ELF-1 (cell line): ENCODE measurements around the gene NPAS3.
A peak's percentile ranks its signal among the peaks of the same experiment; 100 is the strongest.

Source experiments
- DNase-seq: peaks from one replicate; pipeline ENCODE4 v3.0.0-alpha.2; 2016; ENCODE audit warnings: low read depth, low spot score

The NPAS3 gene

DNA sequence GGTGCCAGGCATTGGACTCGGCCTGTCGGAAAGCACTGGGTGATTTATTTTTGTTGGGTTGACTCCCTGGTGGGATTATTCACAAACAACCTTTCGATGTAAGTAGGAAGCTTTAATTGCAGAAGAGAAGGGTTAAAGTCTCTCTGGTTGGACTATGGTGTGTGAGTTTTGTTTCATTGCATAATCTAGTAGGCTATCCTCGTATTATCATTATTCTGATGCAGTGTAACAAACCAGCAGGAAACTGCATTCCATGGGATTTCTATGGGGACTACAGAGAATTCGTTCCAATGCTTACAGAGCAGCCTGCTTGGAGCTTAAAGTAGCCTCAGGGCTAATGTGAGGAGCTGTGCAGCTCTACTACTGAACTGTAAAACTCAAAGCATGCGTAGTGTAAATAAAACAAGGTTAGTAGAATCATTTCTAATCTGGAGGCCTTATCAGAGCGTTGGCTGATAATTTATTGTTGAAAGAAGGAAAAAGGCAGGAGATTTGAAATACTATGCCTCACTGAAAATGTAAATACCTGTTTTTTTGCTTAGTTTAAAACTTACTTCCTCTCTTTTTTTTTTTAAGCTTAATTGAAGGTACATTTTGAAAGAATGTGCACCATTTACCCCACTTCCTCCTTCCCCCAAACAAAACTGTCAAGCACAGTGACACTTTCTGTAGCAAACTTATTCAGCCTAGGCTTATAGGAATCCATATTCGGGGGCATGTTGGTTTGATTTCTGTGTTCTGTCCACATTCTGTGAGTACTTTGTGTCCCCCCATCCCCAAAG lies 226.7 kb downstream of the NPAS3 start:
- peak; percentile 36 for DNase-seq

DNA sequence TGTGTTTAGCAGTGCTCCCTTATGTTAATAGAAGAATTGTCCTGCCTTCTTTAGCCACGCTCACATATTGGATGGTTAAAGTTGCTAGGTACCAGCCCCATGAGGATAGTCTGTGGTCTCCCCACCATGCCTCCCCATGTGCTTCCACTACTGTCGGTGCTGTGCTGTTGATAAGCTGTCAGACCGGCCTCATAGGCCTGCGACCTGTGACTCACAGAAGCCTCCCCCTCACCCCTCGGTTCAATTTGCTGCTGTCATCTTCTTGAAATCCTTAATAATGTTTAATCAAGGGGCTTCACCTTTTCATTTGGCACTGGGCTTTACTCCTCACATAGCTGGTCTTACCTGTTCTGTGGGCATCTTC lies 227.2 kb downstream of the NPAS3 start:
- DNase-seq: no peak

- DNase-seq: no peak
Measured at GRCh38 chr14:33175951-33176350, 237.3 kb downstream of the NPAS3 start.

- DNase-seq: no peak
Measured at GRCh38 chr14:33184587-33184986, 245.9 kb downstream of the NPAS3 start.

GRCh38 chr14:33186656-33187055 lies 248.0 kb downstream of the NPAS3 start:
- DNase-seq: no peak

GRCh38 chr14:33188880-33189279 lies 250.2 kb downstream of the NPAS3 start:
- DNase-seq: no peak

GRCh38 chr14:33191855-33192254 lies 253.2 kb downstream of the NPAS3 start:
- no peak for DNase-seq

DNA sequence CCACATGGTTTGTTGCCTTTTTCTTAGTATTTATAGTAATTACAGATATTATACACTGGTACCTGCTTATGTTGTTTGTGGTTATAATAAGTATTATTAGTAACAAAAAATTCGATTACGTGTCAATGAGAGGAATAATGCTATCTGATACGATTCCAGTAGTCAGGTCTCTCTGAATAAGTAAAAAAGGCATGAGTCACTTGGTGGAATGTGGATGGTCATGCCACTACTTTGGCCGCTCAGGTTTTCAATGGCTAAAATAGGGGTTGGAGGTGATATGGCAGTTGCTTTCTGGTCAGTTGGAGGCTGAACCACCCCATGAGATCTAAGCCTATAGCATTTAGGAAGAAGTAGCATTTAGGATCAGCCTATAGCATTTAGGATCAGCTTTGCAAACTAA lies 255.9 kb downstream of the NPAS3 start:
- no peak for DNase-seq

DNA sequence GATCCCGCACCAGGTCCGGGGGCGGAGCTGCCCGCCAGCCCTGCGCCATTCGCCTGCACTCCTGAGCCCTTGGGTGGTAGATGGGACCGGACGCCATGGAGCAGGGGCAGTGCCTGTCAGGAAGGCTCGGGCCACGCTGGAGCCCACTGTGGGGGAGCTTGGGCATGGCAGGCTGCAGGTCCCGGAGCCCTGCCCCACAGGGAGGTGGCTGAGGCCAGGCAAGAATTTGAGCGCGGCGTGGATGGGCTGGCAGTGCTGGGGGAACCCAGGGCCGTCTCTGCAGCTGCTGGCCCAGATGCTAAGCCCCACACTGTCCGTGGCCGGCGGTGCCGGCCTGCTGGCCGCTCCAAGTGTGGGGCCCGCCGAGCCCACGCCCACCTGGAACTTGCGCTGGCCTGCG lies 260.0 kb downstream of the NPAS3 start:
- no peak for DNase-seq

DNA sequence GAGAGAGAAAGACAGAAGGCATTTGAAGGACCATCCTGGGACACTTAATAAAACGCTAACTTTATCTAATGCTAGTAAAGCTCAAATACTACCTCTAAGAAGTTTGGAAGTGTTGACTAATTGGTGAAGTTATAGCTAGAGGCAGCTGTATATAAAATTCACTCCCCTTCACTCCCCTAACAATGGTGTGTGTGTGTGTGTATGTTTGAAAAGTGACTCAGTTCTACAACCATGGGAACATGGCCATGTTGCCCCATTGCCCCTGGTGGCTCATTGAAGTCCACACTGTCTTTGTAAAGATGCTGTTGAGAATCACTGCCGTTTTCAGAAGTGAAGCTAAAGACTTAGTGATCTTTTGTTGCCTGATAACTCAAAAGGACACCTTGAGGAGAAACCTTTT lies 262.4 kb downstream of the NPAS3 start:
- no peak for DNase-seq

- DNase-seq: no peak
Measured at GRCh38 chr14:33206981-33207380, 268.3 kb downstream of the NPAS3 start.

DNA sequence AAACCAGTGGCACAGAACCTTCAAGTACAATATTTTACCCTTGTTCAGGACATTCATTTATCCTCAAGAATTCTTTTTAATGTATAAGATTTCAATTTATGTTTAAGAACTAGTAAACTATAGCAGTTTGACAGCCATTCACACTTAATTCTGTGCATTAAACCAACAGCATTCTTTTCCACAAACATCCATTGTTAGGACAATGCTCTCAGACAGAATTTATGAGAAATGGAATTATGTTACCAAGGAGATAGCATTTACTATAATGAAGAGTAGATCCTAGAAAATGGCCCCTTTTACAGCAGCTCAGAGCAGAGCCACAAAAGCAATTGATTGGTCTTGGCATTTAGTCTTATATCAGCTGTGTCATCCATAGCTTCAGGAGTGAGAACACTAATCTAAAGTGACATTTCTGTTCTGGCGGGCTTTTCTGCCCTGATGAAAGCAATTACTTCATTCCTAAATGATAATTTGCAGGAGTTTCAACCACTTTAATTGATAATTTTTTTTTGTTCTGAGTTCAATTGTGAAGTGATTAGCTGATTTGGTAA lies 268.9 kb downstream of the NPAS3 start:
- no peak for DNase-seq

GRCh38 chr14:33210311-33210710 lies 271.6 kb downstream of the NPAS3 start:
- DNase-seq: no peak

GRCh38 chr14:33218026-33218425 lies 279.3 kb downstream of the NPAS3 start:
- DNase-seq: no peak

GRCh38 chr14:33219957-33220356 lies 281.3 kb downstream of the NPAS3 start:
- DNase-seq: no peak

GRCh38 chr14:33229269-33229929 lies 290.7 kb downstream of the NPAS3 start:
- DNase-seq: no peak

DNA sequence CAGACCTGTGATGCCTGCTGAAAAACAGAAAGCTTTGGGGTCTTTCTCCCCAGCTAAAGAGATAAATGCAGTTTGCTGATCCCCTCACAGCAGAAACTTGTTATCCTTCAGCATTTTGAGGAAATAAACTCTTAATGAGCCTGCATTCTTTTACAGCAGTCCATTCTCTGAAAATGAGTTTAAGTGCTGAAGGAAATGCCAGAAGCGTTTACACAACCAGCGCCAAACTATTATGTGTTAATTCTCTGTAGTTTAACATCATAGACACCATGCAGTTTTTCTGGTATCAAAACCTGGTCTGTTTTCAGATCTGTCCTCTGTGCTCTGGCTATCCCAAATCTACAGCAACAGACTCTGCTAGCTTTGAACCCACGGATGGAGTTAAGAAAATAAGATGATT lies 291.3 kb downstream of the NPAS3 start:
- DNase-seq: no peak

GRCh38 chr14:33232031-33232430 lies 293.4 kb downstream of the NPAS3 start:
- DNase-seq: no peak

GRCh38 chr14:33237115-33237740 lies 298.5 kb downstream of the NPAS3 start:
- DNase-seq: no peak

DNA sequence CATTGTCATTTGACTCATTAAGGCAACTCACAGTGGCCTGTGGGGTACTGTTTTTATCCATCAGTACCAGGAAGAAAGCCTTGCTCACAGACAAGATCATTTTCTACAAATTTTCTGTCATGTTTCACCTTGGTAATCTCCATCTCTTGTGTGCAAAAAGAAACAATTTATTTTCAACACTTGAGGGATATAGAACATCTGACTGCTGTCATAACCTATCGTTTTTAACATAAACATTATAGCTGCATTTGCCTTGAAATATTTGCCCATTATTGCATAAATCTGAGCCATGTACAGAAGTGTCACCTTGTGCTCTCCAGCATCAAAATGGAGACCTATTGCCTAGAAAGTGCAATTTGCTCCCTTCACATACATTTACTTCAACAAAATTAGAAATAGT lies 300.8 kb downstream of the NPAS3 start:
- no peak for DNase-seq

DNA sequence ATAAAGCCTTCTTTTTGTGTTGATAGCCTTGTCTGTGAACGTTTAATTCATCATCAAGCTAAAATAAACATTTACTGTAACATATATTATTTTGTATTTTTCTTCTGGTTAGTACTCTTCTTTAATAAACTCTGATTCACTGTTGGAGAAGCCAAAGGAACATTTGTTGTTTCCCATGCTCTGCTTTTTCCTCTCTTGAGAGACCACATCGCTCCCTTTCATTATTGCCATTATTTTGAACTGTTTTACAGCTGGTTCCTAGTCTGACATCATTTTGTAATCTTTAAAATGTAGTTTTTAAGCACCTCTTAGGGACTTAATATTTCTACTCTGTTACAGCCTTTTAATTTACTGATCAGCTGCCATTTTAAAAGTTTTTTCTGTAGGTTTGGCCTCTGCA lies 301.8 kb downstream of the NPAS3 start:
- no peak for DNase-seq

DNA sequence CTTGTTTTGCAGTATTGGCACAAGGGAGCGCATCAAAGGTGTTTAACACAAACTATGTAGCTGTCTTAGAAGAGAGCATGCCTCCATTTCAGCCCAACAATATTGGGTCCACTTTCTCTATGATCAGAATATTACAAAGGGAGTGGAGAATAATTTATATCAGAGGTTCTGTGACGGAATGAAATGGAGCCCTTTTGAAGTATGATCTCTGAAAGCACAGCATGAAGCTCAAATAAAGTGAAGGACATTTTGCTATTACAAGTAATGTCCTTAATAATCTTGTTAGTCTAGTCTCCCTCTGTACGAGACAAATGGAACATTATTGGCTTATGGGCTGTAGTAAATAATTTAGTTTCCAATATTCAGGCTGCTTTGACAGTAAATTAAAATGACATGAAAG lies 302.7 kb downstream of the NPAS3 start:
- DNase-seq: no peak
